Neutrophil (primary cell): ENCODE results near the gene NAT10.
"Not testable (repeated sequence)": the region's sequence is repeated elsewhere in the genome, so short reads cannot be mapped to it uniquely, and the experiment has no call there.

Experiments used
- H3K27ac ChIP-seq: fragments of 200-600 bp; sonication (generic); 2 replicates; pipeline ENCODE4 v1.5.1; 2016; ENCODE audit warnings: mild to moderate bottlenecking, moderate library complexity
- H3K27me3 ChIP-seq: fragments of 200-600 bp; sonication (generic); 2 replicates; pipeline ENCODE4 v1.6.0; 2016; ENCODE audit warnings: mild to moderate bottlenecking
- H3K36me3 ChIP-seq: fragments of 200-600 bp; sonication (generic); 2 replicates; pipeline ENCODE4 v1.5.1; 2017
- H3K4me1 ChIP-seq, 2 experiments: fragments of 200-600 bp in 1 of 2; sonication (generic) in 1 of 2; 1 replicate in 1 of 2; 2 replicates in 1 of 2; pipeline versions ENCODE4 v1.5.1 to v1.6.1; 2013 to 2016; ENCODE audit warnings: low read depth in 1 of 2, low read length in 1 of 2, mild to moderate bottlenecking in 1 of 2, moderate library complexity in 1 of 2; ENCODE audit not compliant: control insufficient read depth in 1 of 2, insufficient read depth in 1 of 2
- H3K4me3 ChIP-seq, 2 experiments: fragments of 200-600 bp in 1 of 2; sonication (generic) in 1 of 2; 1 replicate in 1 of 2; 2 replicates in 1 of 2; pipeline ENCODE4 v1.5.1; 2013 to 2016; ENCODE audit warnings: low read depth in 1 of 2, low read length in 1 of 2, mild to moderate bottlenecking in 1 of 2, moderate library complexity in 1 of 2
- H3K9me3 ChIP-seq: fragments of 200-600 bp; sonication (generic); 2 replicates; pipeline ENCODE4 v1.5.1; 2016
- CTCF ChIP-seq: fragments of 200-600 bp; sonication (generic); IDR thresholded peaks from 2 replicates; pipeline ENCODE4 v1.5.1; 2016; ENCODE audit warnings: antibody characterized with exemption

The NAT10 gene

GRCh38 chr11:34075178-34075820 lies 30.1 kb upstream of the NAT10 start:
- H3K9me3 ChIP-seq: no peaks in the 10 kb centered on the region
- no peak for TF ChIP-seq CTCF
- no peaks in the 10 kb centered on the region for H3K27me3 ChIP-seq
- no peaks in the 10 kb centered on the region for H3K4me1 ChIP-seq
- H3K36me3 ChIP-seq: peaks cover 77% of the 10 kb centered on the region
- no peak overlapping the region for H3K4me3 ChIP-seq
- no peak overlapping the region for H3K27ac ChIP-seq

GRCh38 chr11:34080609-34081008 lies 24.8 kb upstream of the NAT10 start:
- H3K27me3 ChIP-seq: no peaks in the 10 kb centered on the region
- H3K9me3 ChIP-seq: no peaks in the 10 kb centered on the region
- no peak overlapping the region for H3K4me3 ChIP-seq
- H3K36me3 ChIP-seq: peaks cover 95% of the 10 kb centered on the region
- no peak for TF ChIP-seq CTCF
- no peak overlapping the region for H3K27ac ChIP-seq
- H3K4me1 ChIP-seq: no peaks in the 10 kb centered on the region

- H3K36me3 ChIP-seq: peaks cover 98% of the 10 kb centered on the region
- no peaks in the 10 kb centered on the region for H3K9me3 ChIP-seq
- H3K27me3 ChIP-seq: no peaks in the 10 kb centered on the region
- no peak overlapping the region for H3K27ac ChIP-seq
- H3K4me3 ChIP-seq: no peak overlapping the region
- no peak for TF ChIP-seq CTCF
- H3K4me1 ChIP-seq: no peaks in the 10 kb centered on the region
These were observed 20.8 kb upstream of the NAT10 start for GRCh38 chr11:34084637-34085036.

- H3K36me3 ChIP-seq: peaks cover 98% of the 10 kb centered on the region
- peak overlapping the region; percentile 49 for H3K27ac ChIP-seq
- H3K4me1 ChIP-seq: no peaks in the 10 kb centered on the region
- no peak overlapping the region for H3K4me3 ChIP-seq
- no peak for TF ChIP-seq CTCF
- no peaks in the 10 kb centered on the region for H3K27me3 ChIP-seq
- no peaks in the 10 kb centered on the region for H3K9me3 ChIP-seq
These were observed 18.7 kb upstream of the NAT10 start for GRCh38 chr11:34086554-34087283.

GRCh38 chr11:34091825-34092224 lies 13.6 kb upstream of the NAT10 start:
- Histone ChIP-seq H3K4me3 (no peak overlapping the region), H3K36me3 (peaks cover 97% of the 10 kb centered on the region), H3K4me1 (no peaks in the 10 kb centered on the region), H3K27me3 (no peaks in the 10 kb centered on the region), H3K27ac (no peak overlapping the region), H3K9me3 (no peaks in the 10 kb centered on the region)
- TF ChIP-seq CTCF: no peak

GRCh38 chr11:34094900-34095299 lies 10.5 kb upstream of the NAT10 start:
- H3K27ac ChIP-seq, H3K4me1 ChIP-seq, H3K27me3 ChIP-seq, H3K9me3 ChIP-seq, H3K4me3 ChIP-seq: not testable (repeated sequence)
- H3K36me3 ChIP-seq: peaks cover 97% of the 10 kb centered on the region
